Endothelial cell of umbilical vein (primary cell): ENCODE results near the gene GIMAP8. TPM values are rescaled to one million over a fixed set of nuclear protein-coding genes. Genes with fewer than 3 reads are reported as not detected.

Experiments used
- BruUV-seq: library from RNA; stranded (reverse); fragments of 400-500 nt; replicated peaks from 2 replicates; lab custom pipeline; 2021; lab: Mats Ljungman, UMichigan
- CTCF ChIA-PET: fragments of 300-600, 350-600 bp; sonication (Branson Sonifier 250); formaldehyde crosslinking; loops from one replicate; lab custom pipeline; 2021; ENCODE audit warnings: antibody characterized with exemption, inconsistent platforms; lab: Charles Lee
- POLR2A ChIA-PET: fragments of 300-600, 350-600 bp; sonication (Branson Sonifier 250); formaldehyde crosslinking; loops from one replicate; lab custom pipeline; 2021; ENCODE audit warnings: antibody characterized with exemption, inconsistent platforms; lab: Charles Lee
- DNase-seq: peaks from one replicate; pipeline ENCODE4 v3.0.0-alpha.2; 2011; ENCODE audit warnings: low read depth, low spot score
- FAIRE-seq: peaks from 2 replicates; lab custom pipeline; 2011; peaks lifted over from hg19 to GRCh38; lab: Jason Lieb, UNC
- H2AFZ ChIP-seq: 2 replicates; pipeline ENCODE4 v1.6.0; 2012; ENCODE audit warnings: low read depth, low read length, control low read depth, inconsistent platforms
- H3K27ac ChIP-seq: 2 replicates; pipeline ENCODE4 v1.5.1; 2011; ENCODE audit warnings: low read depth, mild to moderate bottlenecking, control low read depth, low read length, moderate library complexity; ENCODE audit not compliant: insufficient read depth
- H3K27me3 ChIP-seq, 2 experiments: 2 replicates each; pipeline versions ENCODE4 v1.6.0 to v1.6.1; 2011; ENCODE audit warnings: low read length in 2 of 2, mixed read lengths in 1 of 2; ENCODE audit not compliant: control insufficient read depth in 2 of 2, insufficient read depth in 2 of 2
- H3K36me3 ChIP-seq, 2 experiments: 2 replicates in 1 of 2; 3 replicates in 1 of 2; pipeline ENCODE4 v1.5.1; 2011; ENCODE audit warnings: low read length in 2 of 2, mild to moderate bottlenecking in 1 of 2, moderate library complexity in 1 of 2; ENCODE audit not compliant: control insufficient read depth in 2 of 2, insufficient read depth in 2 of 2; ENCODE audit errors: extremely low read depth in 1 of 2
- H3K4me1 ChIP-seq: 3 replicates; pipeline ENCODE4 v1.5.1; 2011; ENCODE audit warnings: mild to moderate bottlenecking, low read length; ENCODE audit not compliant: control insufficient read depth, insufficient read depth; ENCODE audit errors: extremely low read depth
- H3K4me2 ChIP-seq: 2 replicates; pipeline ENCODE4 v1.6.1; 2011; ENCODE audit warnings: low read length, control low read depth, mixed read lengths; ENCODE audit not compliant: insufficient read depth
- H3K4me3 ChIP-seq, 3 experiments: fragments of 200-600 bp in 1 of 3; sonication (generic), shearing (Covaris generic) in 1 of 3; replicated peaks in 1 of 3; 2 replicates each; pipeline ENCODE4 v1.5.1; 2011 to 2016; ENCODE audit warnings: control low read depth in 3 of 3, low read length in 3 of 3, mild to moderate bottlenecking in 2 of 3, inconsistent platforms in 1 of 3, low read depth in 1 of 3, moderate library complexity in 1 of 3; ENCODE audit not compliant: insufficient read depth in 1 of 3
- H3K79me2 ChIP-seq: 2 replicates; pipeline ENCODE4 v1.6.0; 2012; ENCODE audit warnings: low read length, inconsistent platforms; ENCODE audit not compliant: control insufficient read depth, insufficient read depth
- H3K9ac ChIP-seq: replicated peaks from 2 replicates; pipeline ENCODE3; 2011; ENCODE audit warnings: low read length, control low read depth; ENCODE audit not compliant: insufficient read depth; ENCODE audit errors: extremely low read depth
- H3K9me1 ChIP-seq: replicated peaks from 3 replicates; pipeline ENCODE4 v1.6.0; 2011; ENCODE audit warnings: mild to moderate bottlenecking, low read length; ENCODE audit not compliant: control insufficient read depth, insufficient read depth; ENCODE audit errors: extremely low read depth
- H3K9me3 ChIP-seq: replicated peaks from 2 replicates; pipeline ENCODE4 v1.5.1; 2012; ENCODE audit warnings: low read length, inconsistent platforms; ENCODE audit not compliant: control insufficient read depth, insufficient read depth
- H4K20me1 ChIP-seq: replicated peaks from 2 replicates; pipeline ENCODE3; 2011; ENCODE audit warnings: mild to moderate bottlenecking, low read length; ENCODE audit not compliant: control insufficient read depth, insufficient read depth; ENCODE audit errors: extremely low read depth
- CTCF ChIP-seq, 2 donors: IDR thresholded peaks; 1 replicate in 1 of 2; 2 replicates in 1 of 2; pipeline ENCODE4 v1.5.1; 2011; ENCODE audit warnings: low read length in 2 of 2, mild to moderate bottlenecking in 2 of 2, moderate library complexity in 2 of 2, control low read depth in 1 of 2, inconsistent platforms in 1 of 2, low read depth in 1 of 2; ENCODE audit not compliant: insufficient read depth in 1 of 2; ENCODE audit errors: extremely low read depth in 1 of 2
- EZH2 ChIP-seq: IDR thresholded peaks from 2 replicates; pipeline ENCODE4 v1.6.1; 2012; ENCODE audit warnings: borderline replicate concordance, low read depth, mild to moderate bottlenecking, moderate library complexity, low read length, inconsistent platforms; ENCODE audit not compliant: severe bottlenecking
- FOS ChIP-seq: IDR thresholded peaks from 2 replicates; pipeline ENCODE4 v1.6.1; 2011; ENCODE audit warnings: mild to moderate bottlenecking, low read length, moderate library complexity, borderline replicate concordance; ENCODE audit not compliant: insufficient read depth
- GATA2 ChIP-seq: IDR thresholded peaks from 2 replicates; pipeline ENCODE4 v1.7.0; 2011; ENCODE audit warnings: low read depth, mild to moderate bottlenecking, moderate library complexity, mixed read lengths, low read length; ENCODE audit not compliant: insufficient read length, insufficient read depth
- JUN ChIP-seq: IDR thresholded peaks from 2 replicates; pipeline ENCODE4 v1.6.1; 2011; ENCODE audit warnings: borderline replicate concordance, low read depth; ENCODE audit not compliant: insufficient read length, insufficient read depth
- MYC ChIP-seq: IDR thresholded peaks from one replicate; pipeline ENCODE4 v1.6.1; 2011; ENCODE audit warnings: mild to moderate bottlenecking, low read depth, low read length
- POLR2A ChIP-seq: IDR thresholded peaks from 2 replicates; pipeline ENCODE4 v1.6.1; 2012; ENCODE audit warnings: low read depth, mild to moderate bottlenecking, control low read depth, low read length
- POLR2AphosphoS5 ChIP-seq: IDR thresholded peaks from 2 replicates; pipeline ENCODE4 v1.6.1; 2012; ENCODE audit warnings: low read depth, mild to moderate bottlenecking, control low read depth, low read length, moderate library complexity; ENCODE audit not compliant: insufficient read depth
- dilution Hi-C: fragments of 300-500 bp; cut with MboI; formaldehyde crosslinking; loops from one replicate; pipeline ENCODE4 v1.15.0; 2019; ENCODE audit warnings: low sequenced_read_pairs; ENCODE audit not compliant: extremely low pct_ligation_motif_present
- intact Hi-C: fragments of 100-400 bp; cut with micrococcal nuclease; formaldehyde crosslinking; loops from one replicate; pipeline ENCODE4 v1.10.0; 2022
- polyA plus RNA-seq, 4 experiments: library from polyadenylated mRNA; depleted of rRNA in 3 of 4; stranded (reverse) in 3 of 4; unstranded in 1 of 4; fragments of >200 nt; gene quantifications; 2 replicates each; pipeline versions ENCODE4 v1.2.1 to v1.2.3, GENCODE V29; 2011 to 2012; ENCODE audit warnings: missing spikeins in 1 of 4
- total RNA-seq: library from RNA; stranded (reverse); gene quantifications from 2 replicates; pipeline ENCODE4 v1.2.3, GENCODE V29; 2021
- TF ChIP-seq, protein P1 (sequence below): IDR thresholded peaks from 2 replicates; pipeline ENCODE4 v1.6.1; 2011; ENCODE audit not compliant: insufficient read depth, insufficient read length

GIMAP8 gene
- total and polyA plus RNA-seq, 2 donors (not counting 3 experiments of a cell fraction or from before 2014, with no cell fraction given) = 32.2 to 71.8 TPM

DNA sequence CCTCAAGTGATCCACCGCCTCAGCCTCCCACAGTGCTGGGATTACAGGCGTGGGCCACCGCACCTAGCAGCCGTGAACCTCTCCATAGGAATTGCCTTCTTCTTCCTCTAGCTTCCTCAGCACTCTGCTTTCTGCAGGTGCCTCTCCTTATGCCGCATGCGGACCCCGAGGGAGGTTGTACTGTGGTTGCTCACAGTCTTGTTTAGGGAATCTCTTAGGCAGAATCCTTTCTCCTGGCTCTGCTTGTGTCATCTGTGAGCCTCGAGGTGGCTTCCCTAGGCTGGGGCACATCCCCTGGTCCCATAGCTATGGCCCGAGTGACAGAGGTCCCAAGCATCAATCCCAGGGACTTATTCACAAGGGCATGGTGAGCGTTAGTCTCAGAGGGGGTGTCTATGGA lies 33.2 kb upstream of the GIMAP8 start:
- no peaks in the 10 kb centered on the region for H4K20me1 ChIP-seq
- H3K79me2 ChIP-seq = no peaks in the 10 kb centered on the region
- H3K4me3 ChIP-seq = no peak overlapping the region
- no peak overlapping the region for H2AFZ ChIP-seq
- no peaks in the 10 kb centered on the region for H3K36me3 ChIP-seq
- H3K9me3 ChIP-seq = no peaks in the 10 kb centered on the region
- no peak for FAIRE-seq
- TF ChIP-seq FOS = no peak
- TF ChIP-seq, protein P1, sequence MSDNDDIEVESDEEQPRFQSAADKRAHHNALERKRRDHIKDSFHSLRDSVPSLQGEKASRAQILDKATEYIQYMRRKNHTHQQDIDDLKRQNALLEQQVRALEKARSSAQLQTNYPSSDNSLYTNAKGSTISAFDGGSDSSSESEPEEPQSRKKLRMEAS = no peak
- no peak for TF ChIP-seq POLR2AphosphoS5
- TF ChIP-seq JUN = no peak
- TF ChIP-seq POLR2A = no peak
- TF ChIP-seq EZH2 = no peak
- TF ChIP-seq CTCF (IDR thresholded peaks at IDR 0.05; ENCODE audit: extremely low read depth in 1 of 2, insufficient read depth in 1 of 2, low read depth in 1 of 2, low read length in 2 of 2) = no peak
- TF ChIP-seq GATA2 = no peak
- no peak for TF ChIP-seq MYC
- dilution Hi-C loops (no loop called here), intact Hi-C loops (no loop called here)
- H3K4me1 ChIP-seq = no peaks in the 10 kb centered on the region
- ChIA-PET CTCF (interaction anchor here (0.8 to 1.6 kb wide), 6 partner anchors 32 to 337 kb away, joined by 3 to 4 read pairs (median 3); no protein-coding TSS in a partner anchor), POLR2A (no interaction called here)
- no peaks in the 10 kb centered on the region for H3K9me1 ChIP-seq
- no peak overlapping the region for H3K4me2 ChIP-seq
- no peak for DNase-seq
- H3K9ac ChIP-seq = no peak overlapping the region
- no peak overlapping the region for H3K27ac ChIP-seq
- BruUV-seq = no TSS peak
- H3K27me3 ChIP-seq = no peaks in the 10 kb centered on the region
